ENCODE measurements around the gene NRG4.
A peak's percentile ranks its signal among the peaks of the same experiment; 100 is the strongest.

The NRG4 gene

DNA sequence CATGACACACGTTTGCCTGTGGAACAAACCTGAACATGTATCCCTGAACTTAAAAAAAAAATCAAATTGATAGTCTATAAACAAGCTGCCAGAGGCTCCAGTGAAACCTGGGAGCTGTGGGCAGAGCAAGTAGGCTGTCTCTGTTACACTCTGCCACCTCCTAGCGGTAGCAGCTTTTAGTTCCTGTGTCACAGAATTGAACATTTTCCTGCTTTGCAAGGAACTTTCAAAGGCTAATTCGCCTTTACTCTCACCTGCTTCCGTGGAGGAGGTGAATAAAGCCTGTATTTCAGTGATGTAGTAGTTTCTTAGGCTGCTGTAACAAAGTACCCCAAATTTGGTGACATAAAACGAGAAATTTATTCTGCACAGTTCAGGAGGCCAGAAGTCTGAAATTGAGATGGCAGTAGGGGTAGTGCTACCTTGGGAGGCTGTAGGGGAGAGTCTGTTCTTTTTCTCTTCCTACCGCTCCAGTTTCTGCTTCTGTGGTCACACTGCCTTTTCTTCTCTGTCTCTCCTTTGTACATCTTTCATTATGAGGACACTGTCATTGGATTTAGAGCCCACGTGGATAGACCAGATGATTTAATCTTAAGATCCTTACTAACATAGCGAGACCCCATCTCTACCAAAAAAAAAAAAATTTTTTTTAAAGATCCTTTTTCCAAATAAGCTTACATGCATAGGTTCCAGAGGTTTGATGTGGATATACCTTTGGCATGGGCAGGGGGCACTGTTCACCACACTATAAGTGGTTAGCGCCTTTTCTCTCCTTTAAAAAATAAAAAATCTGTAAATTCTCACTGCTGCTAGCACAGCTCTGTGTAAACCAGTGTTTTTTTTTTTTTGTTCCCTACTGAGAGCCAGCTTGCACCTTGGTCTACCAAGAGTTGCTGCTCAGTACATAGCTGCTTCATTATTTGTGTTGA is 83.3 kb downstream of the NRG4 start:
- H3K79me2 ChIP-seq (ENCODE audit: insufficient read depth, low read depth), result no peaks in the 10 kb centered on the region
- no peak overlapping the region for H3K4me3 ChIP-seq (IDR thresholded peaks at IDR 0.05; ENCODE audit: insufficient read depth, low read depth, low read length)
- H3K36me3 ChIP-seq (ENCODE audit: insufficient read depth), result no peaks in the 10 kb centered on the region; the same call in 1 of the 2 replicates
- H2AFZ ChIP-seq (ENCODE audit: low read depth), result no peak overlapping the region
- TF ChIP-seq, protein P1, sequence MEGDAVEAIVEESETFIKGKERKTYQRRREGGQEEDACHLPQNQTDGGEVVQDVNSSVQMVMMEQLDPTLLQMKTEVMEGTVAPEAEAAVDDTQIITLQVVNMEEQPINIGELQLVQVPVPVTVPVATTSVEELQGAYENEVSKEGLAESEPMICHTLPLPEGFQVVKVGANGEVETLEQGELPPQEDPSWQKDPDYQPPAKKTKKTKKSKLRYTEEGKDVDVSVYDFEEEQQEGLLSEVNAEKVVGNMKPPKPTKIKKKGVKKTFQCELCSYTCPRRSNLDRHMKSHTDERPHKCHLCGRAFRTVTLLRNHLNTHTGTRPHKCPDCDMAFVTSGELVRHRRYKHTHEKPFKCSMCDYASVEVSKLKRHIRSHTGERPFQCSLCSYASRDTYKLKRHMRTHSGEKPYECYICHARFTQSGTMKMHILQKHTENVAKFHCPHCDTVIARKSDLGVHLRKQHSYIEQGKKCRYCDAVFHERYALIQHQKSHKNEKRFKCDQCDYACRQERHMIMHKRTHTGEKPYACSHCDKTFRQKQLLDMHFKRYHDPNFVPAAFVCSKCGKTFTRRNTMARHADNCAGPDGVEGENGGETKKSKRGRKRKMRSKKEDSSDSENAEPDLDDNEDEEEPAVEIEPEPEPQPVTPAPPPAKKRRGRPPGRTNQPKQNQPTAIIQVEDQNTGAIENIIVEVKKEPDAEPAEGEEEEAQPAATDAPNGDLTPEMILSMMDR (conservative IDR thresholded peaks at IDR 0.05; ENCODE audit: low read depth, low read length), result peak; percentile 68
- H3K4me1 ChIP-seq (ENCODE audit: low read depth, poor library complexity, severe bottlenecking), result peaks cover 38% of the 10 kb centered on the region
- no peaks in the 10 kb centered on the region for H4K20me1 ChIP-seq (ENCODE audit: insufficient read depth)
- no peak overlapping the region for H3K9ac ChIP-seq
- H3K27me3 ChIP-seq (ENCODE audit: insufficient read depth, low read depth), result no peaks in the 10 kb centered on the region
- H3K4me2 ChIP-seq, result peak overlapping the region; percentile 72
- no peak overlapping the region; the same call in 1 of the 2 replicates for H3K27ac ChIP-seq

DNA sequence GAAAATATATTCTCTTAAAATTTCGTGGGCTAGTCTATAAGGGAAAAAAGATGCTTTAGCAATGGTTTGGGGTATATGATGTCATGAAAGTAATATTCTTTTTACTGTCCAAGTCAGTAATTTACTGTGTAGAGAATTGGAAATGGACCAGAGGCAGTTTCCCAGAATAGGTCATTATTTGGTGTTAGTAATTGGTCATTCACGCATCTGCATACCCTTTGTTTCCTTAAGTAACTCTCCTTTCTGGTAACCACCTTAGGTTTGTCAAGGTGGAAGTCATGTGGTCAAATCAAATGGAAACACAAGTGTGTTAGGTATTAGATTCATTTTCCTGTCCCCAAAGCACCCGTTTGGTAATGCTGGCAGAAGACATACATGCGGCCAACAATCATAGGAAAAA is 84.6 kb downstream of the NRG4 start:
- TF ChIP-seq, protein P1 (conservative IDR thresholded peaks at IDR 0.05; ENCODE audit: low read depth, low read length), result no peak
- Histone ChIP-seq H3K9ac (no peak overlapping the region), H2AFZ (ENCODE audit: low read depth) (no peak overlapping the region), H3K4me3 (IDR thresholded peaks at IDR 0.05; ENCODE audit: insufficient read depth, low read depth, low read length) (no peak overlapping the region), H3K4me2 (no peak overlapping the region), H3K27ac (no peak overlapping the region), H3K4me1 (ENCODE audit: low read depth, poor library complexity, severe bottlenecking) (peaks cover 45% of the 10 kb centered on the region), H3K36me3 (ENCODE audit: insufficient read depth) (no peaks in the 10 kb centered on the region), H3K27me3 (ENCODE audit: insufficient read depth, low read depth) (no peaks in the 10 kb centered on the region), H3K79me2 (ENCODE audit: insufficient read depth, low read depth) (no peaks in the 10 kb centered on the region), H4K20me1 (ENCODE audit: insufficient read depth) (no peaks in the 10 kb centered on the region)

DNA sequence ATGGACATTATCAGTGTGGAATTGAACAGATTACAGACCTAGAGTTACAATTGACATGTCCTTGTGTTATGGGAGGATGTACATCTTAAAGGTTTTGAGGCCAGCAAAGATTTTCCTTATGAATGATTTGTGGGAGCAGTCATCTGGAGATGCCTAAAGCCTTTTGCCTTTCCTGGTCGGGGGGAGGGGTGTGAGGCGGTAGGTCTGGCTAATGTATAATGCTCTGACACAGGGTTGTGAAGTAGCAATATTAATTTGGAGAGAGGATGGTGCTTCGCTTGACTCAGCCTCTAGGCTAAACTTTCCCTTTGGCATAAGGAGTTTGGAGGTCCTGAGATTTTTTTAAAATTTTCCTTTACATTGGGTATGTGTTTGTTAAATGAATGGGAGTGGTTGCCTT is 85.3 kb downstream of the NRG4 start:
- peaks cover 49% of the 10 kb centered on the region for H3K4me1 ChIP-seq (ENCODE audit: low read depth, poor library complexity, severe bottlenecking)
- no peaks in the 10 kb centered on the region for H4K20me1 ChIP-seq (ENCODE audit: insufficient read depth)
- no peaks in the 10 kb centered on the region for H3K36me3 ChIP-seq (ENCODE audit: insufficient read depth)
- no peak overlapping the region for H3K9ac ChIP-seq
- TF ChIP-seq, protein P1 (conservative IDR thresholded peaks at IDR 0.05; ENCODE audit: low read depth, low read length), result no peak
- no peak overlapping the region for H3K27ac ChIP-seq
- no peak overlapping the region for H2AFZ ChIP-seq (ENCODE audit: low read depth)
- H3K4me2 ChIP-seq, result no peak overlapping the region
- H3K79me2 ChIP-seq (ENCODE audit: insufficient read depth, low read depth), result no peaks in the 10 kb centered on the region
- no peaks in the 10 kb centered on the region for H3K27me3 ChIP-seq (ENCODE audit: insufficient read depth, low read depth)
- H3K4me3 ChIP-seq (IDR thresholded peaks at IDR 0.05; ENCODE audit: insufficient read depth, low read depth, low read length), result no peak overlapping the region

DNA sequence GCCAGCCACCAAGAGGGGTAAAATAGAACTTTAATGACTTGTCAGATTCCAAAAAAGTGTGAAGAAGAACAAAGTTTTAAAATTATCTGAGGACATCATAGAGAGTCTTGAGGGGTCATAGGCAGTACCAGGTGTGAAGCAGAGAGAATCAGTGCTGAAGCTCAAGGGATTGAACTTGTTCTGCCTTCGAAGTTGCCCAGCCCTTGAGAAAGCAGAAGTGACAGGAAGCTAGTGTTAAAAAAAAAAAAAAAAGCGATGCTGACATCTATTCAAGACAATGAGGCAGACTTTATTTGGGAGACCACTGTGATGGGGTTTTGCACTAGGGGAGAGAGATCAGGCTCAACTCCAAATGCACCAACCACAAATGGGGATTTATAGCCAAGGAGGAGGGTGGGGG is 86.8 kb downstream of the NRG4 start:
- H4K20me1 ChIP-seq (ENCODE audit: insufficient read depth), result no peaks in the 10 kb centered on the region
- no peaks in the 10 kb centered on the region for H3K79me2 ChIP-seq (ENCODE audit: insufficient read depth, low read depth)
- no peak overlapping the region for H3K4me3 ChIP-seq (IDR thresholded peaks at IDR 0.05; ENCODE audit: insufficient read depth, low read depth, low read length)
- no peak overlapping the region for H3K9ac ChIP-seq
- peaks cover 59% of the 10 kb centered on the region for H3K4me1 ChIP-seq (ENCODE audit: low read depth, poor library complexity, severe bottlenecking)
- no peak overlapping the region for H3K4me2 ChIP-seq
- H3K27ac ChIP-seq, result no peak overlapping the region
- TF ChIP-seq, protein P1 (conservative IDR thresholded peaks at IDR 0.05; ENCODE audit: low read depth, low read length), result no peak
- no peak overlapping the region for H2AFZ ChIP-seq (ENCODE audit: low read depth)
- H3K27me3 ChIP-seq (ENCODE audit: insufficient read depth, low read depth), result no peaks in the 10 kb centered on the region
- no peaks in the 10 kb centered on the region for H3K36me3 ChIP-seq (ENCODE audit: insufficient read depth)
